ENCODE measurements around the gene NCBP3. TPM values are rescaled to one million over a fixed set of nuclear protein-coding genes. Genes with fewer than 3 reads are reported as not detected.

Gene NCBP3
- total RNA-seq, 4 donors from 2014 or later, result 17.3 to 31.5 (median 21.3) TPM

DNA sequence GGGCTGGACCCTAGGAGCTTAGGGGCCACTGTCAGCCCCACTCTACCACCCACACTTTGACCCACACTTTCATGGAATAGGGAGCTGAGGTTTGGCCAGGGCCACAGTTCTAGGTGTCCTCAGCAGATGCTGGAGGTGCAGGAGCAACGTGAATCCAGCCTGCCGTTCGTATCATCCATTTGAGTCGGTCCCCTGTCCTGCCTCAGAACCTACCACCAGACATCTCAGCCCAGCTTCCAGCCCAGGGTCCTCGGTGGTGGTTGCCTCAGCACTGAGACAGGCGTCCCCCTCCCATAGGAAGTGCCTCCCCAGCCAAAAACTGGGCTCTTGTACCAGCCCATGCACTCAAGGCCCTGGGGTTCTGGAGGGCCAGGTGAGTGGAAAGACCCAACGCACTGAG is 44.7 kb downstream of the NCBP3 start:
- DNase-seq (ENCODE audit: low spot score in 2 of 2), result no peak
- TF ChIP-seq, protein P1, sequence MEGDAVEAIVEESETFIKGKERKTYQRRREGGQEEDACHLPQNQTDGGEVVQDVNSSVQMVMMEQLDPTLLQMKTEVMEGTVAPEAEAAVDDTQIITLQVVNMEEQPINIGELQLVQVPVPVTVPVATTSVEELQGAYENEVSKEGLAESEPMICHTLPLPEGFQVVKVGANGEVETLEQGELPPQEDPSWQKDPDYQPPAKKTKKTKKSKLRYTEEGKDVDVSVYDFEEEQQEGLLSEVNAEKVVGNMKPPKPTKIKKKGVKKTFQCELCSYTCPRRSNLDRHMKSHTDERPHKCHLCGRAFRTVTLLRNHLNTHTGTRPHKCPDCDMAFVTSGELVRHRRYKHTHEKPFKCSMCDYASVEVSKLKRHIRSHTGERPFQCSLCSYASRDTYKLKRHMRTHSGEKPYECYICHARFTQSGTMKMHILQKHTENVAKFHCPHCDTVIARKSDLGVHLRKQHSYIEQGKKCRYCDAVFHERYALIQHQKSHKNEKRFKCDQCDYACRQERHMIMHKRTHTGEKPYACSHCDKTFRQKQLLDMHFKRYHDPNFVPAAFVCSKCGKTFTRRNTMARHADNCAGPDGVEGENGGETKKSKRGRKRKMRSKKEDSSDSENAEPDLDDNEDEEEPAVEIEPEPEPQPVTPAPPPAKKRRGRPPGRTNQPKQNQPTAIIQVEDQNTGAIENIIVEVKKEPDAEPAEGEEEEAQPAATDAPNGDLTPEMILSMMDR (IDR thresholded peaks at IDR 0.05), result no peak
- no peak for TF ChIP-seq POLR2A (IDR thresholded peaks at IDR 0.05)
- TF ChIP-seq EP300 (IDR thresholded peaks at IDR 0.05), result no peak
- Histone ChIP-seq H3K27ac (no peak overlapping the region), H3K4me1 (no peaks in the 10 kb centered on the region), H3K36me3 (peaks cover 0 to 18% (median 0%) of the 10 kb centered on the region in 3 donors), H3K27me3 (no peaks in the 10 kb centered on the region), H3K4me3 (no peak overlapping the region), H3K9me3 (no peaks in the 10 kb centered on the region)
- WGBS, 2 donors, result 84 to 89% methylated on average over 7 of the region's 7 CpGs

DNA sequence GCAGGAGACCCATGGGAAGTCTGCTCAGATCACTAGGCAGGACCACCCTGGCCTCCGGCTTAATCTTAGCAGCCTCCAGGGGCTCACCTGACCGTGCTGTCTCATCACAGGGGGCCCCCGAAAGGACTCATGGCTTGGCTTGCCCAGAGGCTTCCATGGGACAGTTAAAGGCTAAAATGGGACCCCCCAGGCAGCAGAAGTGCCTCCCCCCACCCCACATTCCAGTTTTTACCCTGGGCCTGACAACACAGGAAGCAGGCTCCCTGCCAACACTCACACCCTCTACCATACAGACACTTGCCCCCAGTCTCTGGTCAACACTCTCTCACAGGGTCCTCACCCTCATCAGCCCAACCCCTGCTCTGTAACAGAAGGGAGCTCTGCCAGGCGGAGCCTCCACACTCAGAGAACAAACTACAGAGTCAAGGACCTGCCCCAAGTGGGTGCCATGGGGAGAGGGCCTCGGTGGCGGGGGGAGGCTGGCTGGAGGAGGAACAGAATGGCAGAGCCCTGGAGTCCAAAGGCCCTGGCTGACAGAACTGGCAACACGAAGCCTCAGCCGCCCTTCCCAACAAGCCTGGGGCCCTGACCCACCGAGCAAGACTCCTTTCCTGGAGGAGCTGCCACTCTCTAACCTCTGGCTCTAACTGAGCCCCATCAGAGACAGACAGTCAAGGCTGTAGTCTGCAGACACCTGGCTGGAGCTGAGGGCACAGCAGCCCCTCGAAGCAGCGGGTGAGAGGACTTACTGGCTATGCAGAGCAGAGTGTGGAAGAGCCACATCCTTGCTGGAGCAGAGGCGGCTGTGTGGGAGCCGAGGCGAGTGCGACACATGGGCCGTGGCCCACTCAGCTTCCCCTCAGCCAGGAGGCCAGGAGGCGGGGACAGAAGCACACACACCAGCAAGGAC is 45.4 kb downstream of the NCBP3 start, which contains the start of gene ITGAE:
Gene ITGAE (minus strand): TSS at position 827 of the 910 bp plus-strand sequence. CDS start 44 bp downstream, at position 783.
- Histone ChIP-seq H3K4me3 (no peak within 1 kb of the TSS), H3K27ac (no peak within 1 kb of the TSS), H3K36me3 (peaks cover 0 to 11% (median 0%) of the 10 kb centered on the region in 3 donors), H3K4me1 (no peaks in the 10 kb centered on the region), H3K27me3 (no peaks in the 10 kb centered on the region), H3K9me3 (no peaks in the 10 kb centered on the region)
- WGBS, 2 donors, result 64% methylated on average over 17 of the region's 17 CpGs
- no peak for DNase-seq (ENCODE audit: low spot score in 2 of 2)
- TF ChIP-seq POLR2A (IDR thresholded peaks at IDR 0.05), result no peak
- no peak for TF ChIP-seq EP300 (IDR thresholded peaks at IDR 0.05)
- TF ChIP-seq, protein P1 (IDR thresholded peaks at IDR 0.05), result no peak

DNA sequence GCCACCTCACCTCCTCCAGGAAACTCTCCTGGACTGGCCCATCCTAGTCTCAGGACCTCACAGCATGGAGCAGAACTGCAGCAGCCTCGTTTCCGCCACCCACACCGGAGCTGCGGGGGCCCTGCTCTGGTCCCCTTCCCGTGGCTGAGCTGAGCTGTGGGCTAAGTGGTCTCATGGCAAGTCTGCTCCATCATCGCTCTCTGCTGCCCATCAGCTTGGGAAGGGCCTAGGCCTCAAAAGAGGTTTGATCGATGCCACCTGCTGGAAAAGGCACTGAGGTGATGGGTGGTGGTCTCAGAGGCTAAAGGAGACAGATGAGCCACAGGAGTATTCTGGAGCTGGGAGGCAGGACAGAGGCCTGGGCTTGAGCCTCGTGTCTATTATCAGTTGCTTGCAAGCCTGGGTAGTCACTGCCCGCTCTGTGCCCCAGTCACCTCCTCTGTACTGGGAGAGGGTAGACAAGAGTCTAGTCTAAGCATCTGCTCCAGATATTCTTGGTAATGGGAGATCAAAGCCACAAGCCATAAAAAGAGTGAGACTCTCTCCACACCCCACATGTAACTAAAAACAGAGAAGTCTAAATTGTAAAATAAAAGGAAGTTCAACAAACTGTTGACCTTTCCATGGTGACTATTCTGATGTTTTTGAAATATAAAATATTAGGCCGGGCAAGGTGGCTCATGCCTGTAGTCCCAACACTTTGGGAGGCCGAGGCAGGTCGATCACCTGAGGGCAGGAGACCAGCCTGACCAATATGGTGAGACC is 46.7 kb downstream of the NCBP3 start:
- 75 to 83% methylated on average over 12 of the region's 12 CpGs for WGBS, 2 donors
- no peaks in the 10 kb centered on the region for H3K9me3 ChIP-seq
- no peak overlapping the region for H3K4me3 ChIP-seq
- no peaks in the 10 kb centered on the region for H3K4me1 ChIP-seq
- H3K27me3 ChIP-seq, result no peaks in the 10 kb centered on the region
- no peak for TF ChIP-seq EP300 (IDR thresholded peaks at IDR 0.05)
- peaks cover 0 to 3% (median 0%) of the 10 kb centered on the region in 3 donors for H3K36me3 ChIP-seq
- DNase-seq (ENCODE audit: low spot score in 2 of 2), result no peak
- no peak overlapping the region for H3K27ac ChIP-seq

DNA sequence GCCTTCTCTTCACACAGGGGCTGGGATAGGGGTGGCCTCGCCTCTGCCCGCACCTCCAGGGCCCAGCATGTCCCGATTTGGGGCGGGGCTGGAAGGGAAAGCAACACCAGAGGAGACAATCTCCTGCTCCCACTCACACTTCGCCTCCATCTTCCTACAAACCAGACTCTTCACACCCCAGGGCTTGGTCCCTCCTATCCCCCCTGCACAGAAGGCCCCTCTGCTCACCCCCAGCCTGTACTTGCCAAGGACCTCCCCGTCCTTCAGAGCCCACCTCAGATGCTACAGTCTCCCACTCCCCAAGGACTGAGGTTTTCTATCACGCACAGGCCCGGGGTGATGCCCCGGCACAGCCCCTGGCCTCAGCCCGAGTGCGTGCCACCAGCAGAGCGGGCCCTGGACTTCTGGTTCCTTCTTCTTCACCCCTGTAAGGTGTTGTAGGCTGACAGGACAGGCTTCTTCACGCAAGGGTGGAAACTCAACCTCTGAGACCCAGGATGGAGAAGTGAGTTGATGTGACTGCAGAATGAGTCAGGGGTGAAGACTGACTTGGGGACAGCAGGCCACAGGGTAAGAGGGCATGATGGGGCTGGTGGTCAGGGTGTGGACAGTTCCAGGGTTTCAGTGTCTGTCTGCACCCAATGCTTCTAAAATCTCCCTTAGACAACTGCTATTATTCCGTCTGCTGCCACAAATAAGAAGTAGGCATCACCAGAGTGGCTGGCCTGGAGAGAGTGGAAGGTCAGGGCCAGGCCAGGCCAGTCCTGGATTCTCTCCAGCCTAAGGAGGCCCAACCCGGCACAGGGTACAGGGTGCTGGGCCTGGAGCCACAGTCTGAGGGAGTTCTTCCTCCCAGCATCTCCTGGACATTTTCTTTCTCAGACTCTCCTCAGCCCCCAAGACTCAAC is 47.5 kb downstream of the NCBP3 start:
- TF ChIP-seq POLR2A (IDR thresholded peaks at IDR 0.05), result no peak
- no peak for TF ChIP-seq EP300 (IDR thresholded peaks at IDR 0.05)
- TF ChIP-seq, protein P1 (IDR thresholded peaks at IDR 0.05), result no peak
- no peaks in the 10 kb centered on the region for H3K9me3 ChIP-seq
- no peaks in the 10 kb centered on the region for H3K4me1 ChIP-seq
- no peak overlapping the region for H3K27ac ChIP-seq
- H3K36me3 ChIP-seq, result peaks cover 0 to 3% (median 0%) of the 10 kb centered on the region in 3 donors
- H3K27me3 ChIP-seq, result no peaks in the 10 kb centered on the region
- no peak overlapping the region for H3K4me3 ChIP-seq
- 78 to 85% methylated on average over 15 of the region's 15 CpGs for WGBS, 2 donors
- DNase-seq (ENCODE audit: low spot score in 2 of 2), result no peak

DNA sequence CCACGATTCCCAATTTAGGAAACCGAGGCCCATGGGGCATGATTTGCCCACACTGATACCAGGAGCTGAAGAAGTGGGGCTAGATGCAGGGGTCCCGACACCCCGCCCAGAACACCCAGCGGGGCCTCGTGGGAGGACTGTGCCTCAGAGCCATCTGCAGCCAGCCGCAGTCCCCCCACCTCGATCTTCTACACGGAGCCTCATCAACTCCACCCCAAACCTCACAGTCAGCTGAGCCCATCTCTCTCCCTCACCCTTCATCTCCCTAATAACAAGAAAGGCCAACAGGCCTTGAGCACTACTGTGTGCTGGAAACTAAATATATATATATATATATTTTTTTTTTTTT is 49.2 kb downstream of the NCBP3 start:
- no peak overlapping the region for H3K4me3 ChIP-seq
- H3K9me3 ChIP-seq, result no peaks in the 10 kb centered on the region
- no peaks in the 10 kb centered on the region for H3K27me3 ChIP-seq
- no peak for DNase-seq (ENCODE audit: low spot score in 2 of 2)
- H3K36me3 ChIP-seq, result peaks cover 0 to 1% (median 0%) of the 10 kb centered on the region in 3 donors
- WGBS, 2 donors, result 81 to 86% methylated on average over 4 to 9 of the region's 9 CpGs
- no peak for TF ChIP-seq EP300 (IDR thresholded peaks at IDR 0.05)
- TF ChIP-seq POLR2A (IDR thresholded peaks at IDR 0.05), result no peak
- TF ChIP-seq, protein P1 (IDR thresholded peaks at IDR 0.05), result no peak
- H3K27ac ChIP-seq, result no peak overlapping the region
- no peaks in the 10 kb centered on the region for H3K4me1 ChIP-seq

Data from tibial nerve (tissue), 4 donors.